ENCODE data around the gene KLHL22. TPM values are rescaled to one million over a fixed set of nuclear protein-coding genes. Genes with fewer than 3 reads are reported as not detected.

KLHL22 gene
- total RNA-seq, 4 donors from 2014 or later, result 14.1 to 73.8 (median 42.7) TPM

DNA sequence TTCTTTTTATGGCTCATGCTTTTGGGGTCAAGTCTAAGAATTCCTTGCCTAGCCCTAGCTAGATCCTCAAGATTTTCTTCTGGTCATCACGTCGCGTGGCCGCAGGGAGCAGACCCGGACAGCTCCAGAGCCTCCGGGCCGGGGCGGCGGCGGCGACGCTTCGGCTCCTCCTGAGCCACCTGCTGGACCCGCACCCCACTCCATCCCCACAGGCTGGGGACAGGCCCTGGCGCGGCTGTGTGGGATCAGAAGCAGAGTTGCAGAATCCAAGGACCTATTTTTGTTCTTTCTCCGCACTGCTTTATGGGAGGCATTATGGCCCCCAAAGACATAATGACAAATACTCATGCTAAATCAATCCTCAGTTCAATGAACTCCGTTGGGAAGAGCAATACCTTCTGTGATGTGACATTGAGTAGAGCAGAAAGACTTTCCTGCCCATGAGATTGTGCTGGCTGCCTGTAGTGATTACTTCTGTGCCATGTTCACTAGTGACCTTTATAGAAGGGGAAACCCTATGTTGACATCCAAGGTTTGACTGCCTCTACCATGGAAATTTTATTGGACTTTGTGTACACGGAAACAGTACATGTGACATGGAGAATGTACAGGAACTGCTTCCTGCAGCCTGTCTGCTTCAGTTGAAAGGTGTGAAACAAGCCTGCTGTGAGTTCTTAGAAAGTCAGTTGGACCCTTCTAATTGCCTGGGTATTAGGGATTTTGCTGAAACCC, 45.6 kb downstream of the KLHL22 start:
- DNase-seq, result no peak
- H3K27ac ChIP-seq, result no peak overlapping the region
- H3K36me3 ChIP-seq, result no peaks in the 10 kb centered on the region
- no peaks in the 10 kb centered on the region for H3K27me3 ChIP-seq
- TF ChIP-seq, protein P1, sequence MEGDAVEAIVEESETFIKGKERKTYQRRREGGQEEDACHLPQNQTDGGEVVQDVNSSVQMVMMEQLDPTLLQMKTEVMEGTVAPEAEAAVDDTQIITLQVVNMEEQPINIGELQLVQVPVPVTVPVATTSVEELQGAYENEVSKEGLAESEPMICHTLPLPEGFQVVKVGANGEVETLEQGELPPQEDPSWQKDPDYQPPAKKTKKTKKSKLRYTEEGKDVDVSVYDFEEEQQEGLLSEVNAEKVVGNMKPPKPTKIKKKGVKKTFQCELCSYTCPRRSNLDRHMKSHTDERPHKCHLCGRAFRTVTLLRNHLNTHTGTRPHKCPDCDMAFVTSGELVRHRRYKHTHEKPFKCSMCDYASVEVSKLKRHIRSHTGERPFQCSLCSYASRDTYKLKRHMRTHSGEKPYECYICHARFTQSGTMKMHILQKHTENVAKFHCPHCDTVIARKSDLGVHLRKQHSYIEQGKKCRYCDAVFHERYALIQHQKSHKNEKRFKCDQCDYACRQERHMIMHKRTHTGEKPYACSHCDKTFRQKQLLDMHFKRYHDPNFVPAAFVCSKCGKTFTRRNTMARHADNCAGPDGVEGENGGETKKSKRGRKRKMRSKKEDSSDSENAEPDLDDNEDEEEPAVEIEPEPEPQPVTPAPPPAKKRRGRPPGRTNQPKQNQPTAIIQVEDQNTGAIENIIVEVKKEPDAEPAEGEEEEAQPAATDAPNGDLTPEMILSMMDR (IDR thresholded peaks at IDR 0.05), result no peak
- TF ChIP-seq POLR2A (IDR thresholded peaks at IDR 0.05), result no peak
- no peak overlapping the region for H3K4me3 ChIP-seq
- H3K4me1 ChIP-seq, result no peaks in the 10 kb centered on the region
- H3K9me3 ChIP-seq, result no peaks in the 10 kb centered on the region
- intact Hi-C loops (cut with DNase I; ENCODE audit: low total_unique reads), result no loop called here

DNA sequence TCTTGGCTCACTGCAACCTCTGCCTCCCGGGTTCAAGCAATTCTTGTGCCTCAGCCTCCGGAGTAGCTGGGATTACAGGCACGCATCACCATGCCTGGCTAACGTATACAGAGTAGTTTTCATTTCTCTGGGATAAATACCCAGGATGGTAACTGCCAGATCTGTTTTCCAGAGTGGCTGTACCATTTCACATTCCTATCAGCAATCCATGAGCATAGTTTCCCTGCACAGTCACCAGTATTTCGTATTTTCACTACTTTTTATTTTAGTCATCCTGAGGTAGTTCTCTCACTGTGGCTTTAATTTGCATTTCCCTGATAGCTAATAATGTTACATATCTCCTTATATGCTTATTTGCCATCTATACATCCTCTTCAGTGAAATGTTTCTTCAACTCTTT, 47.0 kb downstream of the KLHL22 start:
- TF ChIP-seq POLR2A (IDR thresholded peaks at IDR 0.05), result no peak
- TF ChIP-seq, protein P1 (IDR thresholded peaks at IDR 0.05), result no peak
- H3K27me3 ChIP-seq, result no peaks in the 10 kb centered on the region

DNA sequence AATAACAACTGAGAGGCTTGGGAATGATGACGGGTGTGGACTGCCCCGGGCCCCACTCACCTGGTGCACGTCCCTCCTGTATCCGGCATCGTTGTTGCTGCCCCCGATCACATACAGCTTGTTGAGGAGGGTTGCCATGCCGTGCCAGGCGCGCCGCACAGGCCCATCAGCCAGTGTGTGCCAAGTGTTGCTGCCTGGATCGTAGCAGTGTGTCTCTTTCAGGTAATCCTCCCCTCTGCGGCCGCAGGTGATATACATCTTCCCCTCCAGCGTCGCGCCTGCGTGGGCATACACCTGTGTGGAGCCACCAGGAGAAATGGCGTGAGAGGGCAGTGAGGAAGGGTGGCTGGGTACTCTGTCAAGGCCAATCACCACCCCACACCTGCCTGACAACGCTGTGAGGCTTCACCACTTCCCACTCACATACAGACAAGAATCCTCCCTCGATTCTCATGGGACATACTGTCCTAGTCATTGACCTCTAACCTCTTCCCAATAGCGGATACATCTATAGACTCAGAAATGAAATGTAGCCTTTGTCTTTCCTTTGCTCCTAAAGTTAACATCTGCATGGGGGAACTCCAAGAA, 49.1 kb downstream of the KLHL22 start:
- no peak overlapping the region for H3K27ac ChIP-seq
- TF ChIP-seq POLR2A (IDR thresholded peaks at IDR 0.05), result no peak
- TF ChIP-seq, protein P1 (IDR thresholded peaks at IDR 0.05), result no peak
- H3K4me3 ChIP-seq, result no peak overlapping the region
- no peaks in the 10 kb centered on the region for H3K4me1 ChIP-seq
- intact Hi-C loops (cut with DNase I; ENCODE audit: low total_unique reads), result no loop called here
- no peaks in the 10 kb centered on the region for H3K36me3 ChIP-seq
- no peaks in the 10 kb centered on the region for H3K27me3 ChIP-seq
- H3K9me3 ChIP-seq, result no peaks in the 10 kb centered on the region
- no peak for DNase-seq

More for the DNA sequence above, 47.0 kb downstream of the KLHL22 start:
- H3K36me3 ChIP-seq, result no peaks in the 10 kb centered on the region
- H3K4me1 ChIP-seq, result no peaks in the 10 kb centered on the region
- intact Hi-C loops (cut with DNase I; ENCODE audit: low total_unique reads), result no loop called here
- DNase-seq, result no peak
- no peak overlapping the region for H3K27ac ChIP-seq
- H3K4me3 ChIP-seq, result no peak overlapping the region
- H3K9me3 ChIP-seq, result no peaks in the 10 kb centered on the region

DNA sequence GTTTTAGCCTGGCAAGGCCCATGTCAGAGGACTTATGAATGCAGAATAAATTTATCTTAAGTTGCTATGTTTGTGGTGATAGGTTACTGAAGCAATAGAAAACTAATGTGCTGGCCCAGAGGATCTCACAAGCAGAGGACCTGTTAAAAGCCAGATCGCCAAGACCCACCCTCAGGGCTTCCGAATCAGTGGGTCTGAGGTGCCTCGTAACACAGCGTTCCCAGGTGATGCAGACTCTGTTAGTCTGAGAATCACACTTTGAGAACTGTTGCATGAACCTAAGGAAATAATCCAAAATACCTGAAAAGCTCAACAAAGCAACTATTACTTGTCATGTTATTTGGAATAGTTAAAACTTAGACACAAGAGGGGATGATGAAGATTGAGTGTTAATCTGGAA, 51.3 kb downstream of the KLHL22 start:
- no peaks in the 10 kb centered on the region for H3K4me1 ChIP-seq
- H3K27me3 ChIP-seq, result no peaks in the 10 kb centered on the region
- DNase-seq, result no peak
- no peak overlapping the region for H3K4me3 ChIP-seq
- H3K36me3 ChIP-seq, result no peaks in the 10 kb centered on the region
- TF ChIP-seq, protein P1 (IDR thresholded peaks at IDR 0.05), result no peak
- TF ChIP-seq POLR2A (IDR thresholded peaks at IDR 0.05), result no peak
- intact Hi-C loops (cut with DNase I; ENCODE audit: low total_unique reads), result no loop called here
- no peak overlapping the region for H3K27ac ChIP-seq
- H3K9me3 ChIP-seq, result no peaks in the 10 kb centered on the region

DNA sequence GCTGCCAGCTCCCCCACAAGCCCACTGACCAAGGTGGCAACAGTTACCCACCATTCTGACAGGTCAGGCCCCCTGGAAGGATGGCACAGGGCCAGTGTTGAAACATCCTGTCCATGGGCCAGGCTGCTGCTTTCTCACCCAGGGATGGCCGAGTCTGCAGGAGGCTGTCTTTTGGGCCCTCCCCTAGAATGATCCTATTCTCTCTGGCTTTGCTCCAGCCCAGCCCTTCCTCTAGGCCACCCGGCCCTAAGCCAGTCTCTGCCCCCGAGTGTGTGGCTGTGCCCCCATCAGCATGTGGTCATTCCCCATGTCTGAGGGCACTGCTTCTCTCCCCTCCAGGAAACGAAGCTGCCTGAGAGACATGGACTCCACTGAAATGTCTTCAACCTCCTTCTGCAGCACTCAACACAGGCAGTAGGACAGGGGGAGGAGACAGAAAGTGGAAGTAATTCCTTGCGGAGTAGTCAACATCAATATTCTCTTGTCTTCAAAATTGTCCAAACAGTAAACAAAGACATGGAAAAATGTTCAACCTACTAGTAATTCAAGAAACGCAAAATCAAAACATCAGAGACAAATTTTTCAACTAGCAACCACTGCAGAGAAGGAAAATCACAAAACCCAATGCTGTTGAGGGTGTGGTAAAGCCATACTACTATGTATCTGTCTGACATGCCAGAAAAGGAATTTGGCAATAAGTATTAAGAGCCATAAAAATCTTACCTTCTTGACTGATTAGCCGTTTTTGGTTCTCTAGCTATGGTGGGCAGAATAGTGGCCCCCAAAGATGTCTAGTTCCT, 52.9 kb downstream of the KLHL22 start:
- TF ChIP-seq, protein P1 (IDR thresholded peaks at IDR 0.05), result no peak
- TF ChIP-seq POLR2A (IDR thresholded peaks at IDR 0.05), result no peak
- peak overlapping the region in 1 of 2 donors; percentile 5 for H3K27ac ChIP-seq

More for the DNA sequence above, 52.9 kb downstream of the KLHL22 start:
- Histone ChIP-seq H3K4me1 (peaks cover 0 to 5% of the 10 kb centered on the region in 2 donors), H3K27me3 (no peaks in the 10 kb centered on the region), H3K36me3 (no peaks in the 10 kb centered on the region), H3K9me3 (no peaks in the 10 kb centered on the region), H3K4me3 (no peak overlapping the region)
- intact Hi-C loops (cut with DNase I; ENCODE audit: low total_unique reads), result no loop called here
- DNase-seq, result no peak

All from uterus (tissue), 4 donors.